Esophagus muscularis mucosa (tissue), 3 donors: ENCODE results near the gene TRIM7.

Experiments
- CTCF ChIP-seq, 3 experiments: fragments of 200-600 bp in 2 of 3; fragments of 450-650 bp in 1 of 3; sonication (generic) in 2 of 3; IDR thresholded peaks; one replicate each; pipeline ENCODE4 v1.5.1; 2017 to 2019; ENCODE audit warnings: antibody characterized with exemption in 3 of 3, mild to moderate bottlenecking in 2 of 3, moderate library complexity in 1 of 3
- POLR2A ChIP-seq: fragments of 450-650 bp; IDR thresholded peaks from one replicate; pipeline ENCODE4 v1.6.1; 2017; ENCODE audit warnings: antibody characterized with exemption, moderate library complexity, mild to moderate bottlenecking, low read depth

DNA sequence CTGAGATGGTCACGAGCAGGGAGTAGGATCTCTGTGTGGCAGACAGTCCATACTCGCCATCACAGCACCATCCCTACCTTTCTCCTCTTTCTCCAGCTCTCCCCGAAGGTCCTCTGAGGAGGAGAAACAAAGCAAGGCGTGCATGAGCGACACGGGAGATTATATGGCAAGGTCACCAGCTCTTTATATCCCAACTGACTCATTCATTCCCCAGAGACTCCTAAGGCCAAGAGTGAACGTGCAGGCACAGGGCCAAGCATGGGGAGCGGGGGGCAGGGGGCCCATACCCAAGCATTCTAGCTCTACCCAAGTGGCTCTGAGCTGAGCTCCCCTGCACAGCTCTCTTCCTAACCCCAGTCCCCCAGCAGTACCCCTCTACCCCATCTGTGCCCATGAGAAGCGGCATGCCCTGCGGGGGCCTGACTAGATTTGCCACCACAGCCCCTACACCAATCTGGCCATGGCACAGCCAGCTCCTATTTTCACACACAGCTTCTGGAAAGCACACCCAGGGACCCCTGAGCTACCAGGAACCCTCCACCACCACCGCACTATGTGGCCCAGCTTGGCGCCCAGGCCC lies 6.8 kb downstream of the TRIM7 start:
- TF ChIP-seq CTCF (IDR thresholded peaks at IDR 0.05) (no peak), POLR2A (no peak)
